K562 (cell line): ENCODE results near the gene TBC1D25. TPM values are rescaled to one million over a fixed set of nuclear protein-coding genes. Genes with fewer than 3 reads are reported as not detected.

Experiments used
- CBFB ChIP-seq: sonication (generic); formaldehyde crosslinking; IDR thresholded peaks from 2 replicates; pipeline ENCODE4 v1.4.0; 2020; ENCODE audit warnings: mild to moderate bottlenecking, missing genetic modification reagents
- CEBPB ChIP-seq: fragments of 450-650 bp; IDR thresholded peaks from 2 replicates; pipeline ENCODE4 v1.6.1; 2016; ENCODE audit warnings: missing genetic modification characterization, missing compliant biosample characterization
- CHD1 ChIP-seq: fragments of 200-600 bp; sonication (generic); IDR thresholded peaks from one replicate; pipeline ENCODE4 v1.6.1; 2012; ENCODE audit warnings: mild to moderate bottlenecking, moderate library complexity, low read length, inconsistent platforms
- ELF1 ChIP-seq: fragments of 200-800 bp; sonication (Bioruptor generic); IDR thresholded peaks from 2 replicates; pipeline ENCODE4 v1.6.1; 2016; ENCODE audit warnings: missing genetic modification characterization, missing compliant biosample characterization
- EP300 ChIP-seq: IDR thresholded peaks from 2 replicates; pipeline ENCODE4 v1.6.1; 2012; ENCODE audit warnings: low read length, improper control_type of control experiment
- HLTF ChIP-seq: fragments of 450-650 bp; IDR thresholded peaks from 2 replicates; pipeline ENCODE4 v1.6.1; 2016
- MYBL2 ChIP-seq, 2 experiments: fragments of 450-650 bp in 1 of 2; sonication (generic) in 1 of 2; formaldehyde crosslinking in 1 of 2; IDR thresholded peaks; 2 replicates each; pipeline versions ENCODE4 v1.6.1 to v1.8.1; 2017 to 2022; ENCODE audit warnings: borderline replicate concordance in 1 of 2, inconsistent platforms in 1 of 2, low read depth in 1 of 2, mild to moderate bottlenecking in 1 of 2, missing genetic modification reagents in 1 of 2, moderate library complexity in 1 of 2
- NEUROD1 ChIP-seq: fragments of 150-350 bp; IDR thresholded peaks from 2 replicates; pipeline ENCODE4 v1.6.1; 2014; ENCODE audit warnings: borderline replicate concordance, low read length, low read depth; ENCODE audit not compliant: partially characterized antibody
- RBM25 ChIP-seq: fragments of 200-400 bp; formaldehyde crosslinking; IDR thresholded peaks from 2 replicates; pipeline ENCODE4 v1.6.1; 2018; ENCODE audit warnings: low read length, low read depth, moderate library complexity; ENCODE audit not compliant: severe bottlenecking
- RFX1 ChIP-seq: fragments of 450-650 bp; IDR thresholded peaks from 2 replicates; pipeline ENCODE4 v1.6.1; 2016; ENCODE audit warnings: mild to moderate bottlenecking, moderate library complexity
- SNRNP70 ChIP-seq: fragments of 200-400 bp; formaldehyde crosslinking; optimal IDR thresholded peaks from 2 replicates; pipeline ENCODE3; 2017; ENCODE audit warnings: low read depth, low read length
- TEAD2 ChIP-seq: fragments of 450-650 bp; IDR thresholded peaks from 2 replicates; pipeline ENCODE4 v1.6.1; 2016; ENCODE audit warnings: missing genetic modification characterization, control low read depth, missing compliant biosample characterization
- TGIF2 ChIP-seq: sonication (generic); formaldehyde crosslinking; IDR thresholded peaks from 2 replicates; pipeline ENCODE4 v1.8.1; 2022; ENCODE audit warnings: mild to moderate bottlenecking, missing genetic modification reagents, moderate library complexity
- polyA plus RNA-seq, 8 experiments: library from polyadenylated mRNA; depleted of rRNA in 4 of 8; stranded (reverse) in 5 of 8; unstranded in 3 of 8; fragments of >200 nt; fragmentation: Nextera tagmentation in 2 of 8; fragmentation: Illumina TruSeq in 1 of 8; extraction: Ambion mirVana in 2 of 8; extraction: Trizol in 1 of 8; gene quantifications; 2 replicates each; pipeline versions ENCODE4 v1.2.1 to v1.2.3, GENCODE V29; 2011 to 2014; ENCODE audit warnings: inconsistent platforms in 1 of 8, missing spikeins in 1 of 8
- total RNA-seq, 7 experiments: library from RNA; depleted of rRNA in 6 of 7; stranded (reverse); fragments of >200 nt in 6 of 7; fragmentation: Illumina TruSeq in 2 of 7; extraction: Trizol in 2 of 7; gene quantifications; 2 replicates each; pipeline versions ENCODE4 v1.2.1 to v1.2.3, GENCODE V29; 2011 to 2021; ENCODE audit warnings: low replicate concordance in 1 of 7
- TF ChIP-seq, protein P1 (sequence below): fragments of 200-400 bp; formaldehyde crosslinking; IDR thresholded peaks from 2 replicates; pipeline ENCODE4 v1.6.1; 2017; ENCODE audit warnings: mild to moderate bottlenecking, low read depth, low read length, moderate library complexity
- TF ChIP-seq, protein P2 (sequence below), 3 experiments: fragments of 200-800 bp in 1 of 3; sonication (Bioruptor generic) in 1 of 3; sonication (generic) in 1 of 3; formaldehyde crosslinking in 1 of 3; IDR thresholded peaks; 2 replicates each; pipeline versions ENCODE4 v1.6.1 to v1.8.0; 2016 to 2022; ENCODE audit warnings: mild to moderate bottlenecking in 2 of 3, missing compliant biosample characterization in 2 of 3, missing genetic modification characterization in 2 of 3, missing genetic modification reagents in 1 of 3
- TF ChIP-seq, protein P3 (sequence below): fragments of 250-450 bp; sonication (Bioruptor Pico); IDR thresholded peaks from 2 replicates; pipeline ENCODE4 v1.4.0; 2020

Gene TBC1D25
- total and polyA plus RNA-seq, 9 of the 15 experiments (the other 6 are each of a cell fraction or from before 2014, with no cell fraction given): 0.62 to 10.6 (median 3.9) TPM

DNA sequence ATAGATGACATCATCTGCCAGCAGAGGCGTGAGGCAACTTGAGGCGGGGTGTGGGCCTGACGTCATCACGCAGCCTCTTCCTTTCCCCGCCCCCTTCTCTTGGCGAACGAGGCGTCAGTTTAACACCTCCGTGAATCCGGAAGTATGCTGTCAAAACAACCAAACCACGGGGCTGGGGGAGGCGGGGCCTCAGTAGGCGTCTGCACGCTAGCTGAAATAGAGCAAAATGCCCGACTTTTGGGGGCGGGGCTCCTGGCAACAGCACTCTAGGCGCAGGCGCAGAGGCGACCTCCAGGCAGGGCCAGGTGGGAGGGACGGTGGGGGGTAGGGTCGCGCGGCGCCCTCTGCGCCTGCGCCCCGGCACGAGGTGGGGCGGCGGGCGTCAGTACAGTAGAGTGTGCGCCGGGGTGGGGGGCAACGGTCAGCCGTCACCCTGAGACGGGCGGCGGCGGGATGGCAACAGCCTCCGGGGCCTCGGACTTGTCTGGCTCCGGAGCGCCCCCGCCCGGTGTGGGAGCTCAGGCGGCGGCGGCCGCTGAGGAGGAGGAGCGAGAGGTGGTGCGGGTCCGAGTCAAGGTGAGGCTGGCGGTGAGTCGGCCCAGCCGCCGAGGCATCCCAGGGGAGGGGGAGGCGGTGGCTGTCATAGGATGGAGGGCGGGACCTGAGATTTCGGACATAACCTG is at the start of gene TBC1D25 (continued):
- TF ChIP-seq, protein P1, sequence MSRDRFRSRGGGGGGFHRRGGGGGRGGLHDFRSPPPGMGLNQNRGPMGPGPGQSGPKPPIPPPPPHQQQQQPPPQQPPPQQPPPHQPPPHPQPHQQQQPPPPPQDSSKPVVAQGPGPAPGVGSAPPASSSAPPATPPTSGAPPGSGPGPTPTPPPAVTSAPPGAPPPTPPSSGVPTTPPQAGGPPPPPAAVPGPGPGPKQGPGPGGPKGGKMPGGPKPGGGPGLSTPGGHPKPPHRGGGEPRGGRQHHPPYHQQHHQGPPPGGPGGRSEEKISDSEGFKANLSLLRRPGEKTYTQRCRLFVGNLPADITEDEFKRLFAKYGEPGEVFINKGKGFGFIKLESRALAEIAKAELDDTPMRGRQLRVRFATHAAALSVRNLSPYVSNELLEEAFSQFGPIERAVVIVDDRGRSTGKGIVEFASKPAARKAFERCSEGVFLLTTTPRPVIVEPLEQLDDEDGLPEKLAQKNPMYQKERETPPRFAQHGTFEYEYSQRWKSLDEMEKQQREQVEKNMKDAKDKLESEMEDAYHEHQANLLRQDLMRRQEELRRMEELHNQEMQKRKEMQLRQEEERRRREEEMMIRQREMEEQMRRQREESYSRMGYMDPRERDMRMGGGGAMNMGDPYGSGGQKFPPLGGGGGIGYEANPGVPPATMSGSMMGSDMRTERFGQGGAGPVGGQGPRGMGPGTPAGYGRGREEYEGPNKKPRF: no peak
- TF ChIP-seq SNRNP70 (no peak), RFX1 (peak; percentile 79), TEAD2 (tag) (no peak), NEUROD1 (peak; percentile 13), CEBPB (tag) (peak; percentile 91), ELF1 (tag) (peak; percentile 92), RBM25 (peak; percentile 31), CHD1 (no peak), HLTF (no peak), EP300 (0 out of 2 replicates have a peak, but pooled peaks have one; percentile 27), MYBL2 (IDR thresholded peaks at IDR 0.05; ENCODE audit: low read depth) (no peak), MYBL2 (CRISPR knock-in tag; IDR thresholded peaks at IDR 0.05; ENCODE audit: borderline replicate concordance) (no peak), TGIF2 (CRISPR knock-in tag) (no peak), CBFB (CRISPR knock-in tag) (no peak)
- TF ChIP-seq, protein P2, sequence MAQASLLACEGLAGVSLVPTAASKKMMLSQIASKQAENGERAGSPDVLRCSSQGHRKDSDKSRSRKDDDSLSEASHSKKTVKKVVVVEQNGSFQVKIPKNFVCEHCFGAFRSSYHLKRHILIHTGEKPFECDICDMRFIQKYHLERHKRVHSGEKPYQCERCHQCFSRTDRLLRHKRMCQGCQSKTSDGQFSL (CRISPR knock-in tag; IDR thresholded peaks at IDR 0.05): no peak
- TF ChIP-seq, protein P2 (tag; IDR thresholded peaks at IDR 0.05): no peak
- TF ChIP-seq, protein P3, sequence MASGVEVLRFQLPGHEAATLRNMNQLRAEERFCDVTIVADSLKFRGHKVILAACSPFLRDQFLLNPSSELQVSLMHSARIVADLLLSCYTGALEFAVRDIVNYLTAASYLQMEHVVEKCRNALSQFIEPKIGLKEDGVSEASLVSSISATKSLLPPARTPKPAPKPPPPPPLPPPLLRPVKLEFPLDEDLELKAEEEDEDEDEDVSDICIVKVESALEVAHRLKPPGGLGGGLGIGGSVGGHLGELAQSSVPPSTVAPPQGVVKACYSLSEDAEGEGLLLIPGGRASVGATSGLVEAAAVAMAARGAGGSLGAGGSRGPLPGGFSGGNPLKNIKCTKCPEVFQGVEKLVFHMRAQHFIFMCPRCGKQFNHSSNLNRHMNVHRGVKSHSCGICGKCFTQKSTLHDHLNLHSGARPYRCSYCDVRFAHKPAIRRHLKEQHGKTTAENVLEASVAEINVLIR: peak; percentile 61; the same call in 1 of the 2 replicates
